ENCODE data around the gene IDI2. TPM values are rescaled to one million over a fixed set of nuclear protein-coding genes. Genes with fewer than 3 reads are reported as not detected.

Gene IDI2
- total and polyA plus RNA-seq, 2 of the 13 experiments (the other 11 are each of a cell fraction or from before 2014, with no cell fraction given), result not detected

GRCh38 chr10:1043532-1043995 is 17.9 kb upstream of the IDI2 start:
- POLR2A ChIA-PET, result no interaction called here
- no peak for FAIRE-seq

GRCh38 chr10:1041514-1041913 is 15.9 kb upstream of the IDI2 start:
- in situ Hi-C loops (cut with HindIII; ENCODE audit: extremely low pct_ligation_motif_present, low pct_unique_long_range_greater_than_20kb) (no loop called here), intact Hi-C loops (cut with micrococcal nuclease; ENCODE audit: unreplicated experiment) (no loop called here)
- no peaks in the 10 kb centered on the region for H3K27me3 ChIP-seq (ENCODE audit: control insufficient read depth in 1 of 2, insufficient read depth in 2 of 2, low read length in 2 of 2)
- TF ChIP-seq PHF8 (CRISPR knock-in tag; IDR thresholded peaks at IDR 0.05) (no peak), ATF7 (IDR thresholded peaks at IDR 0.05) (peak; percentile 79), ATF7 (CRISPR knock-in tag; IDR thresholded peaks at IDR 0.05) (no peak)
- H3K4me3 ChIP-seq (replicated peaks in 1 of 3; ENCODE audit: insufficient read depth in 1 of 3, low read depth in 2 of 3, low read length in 3 of 3), result no peak overlapping the region
- 98% methylated on average over 9 of the region's 9 CpGs for WGBS (ENCODE audit: low lambda C conversion rate)
- DNase-seq (ENCODE audit: low spot score), result no peak
- H3K4me1 ChIP-seq (ENCODE audit: insufficient read depth, low read length), result peaks cover 33% of the 10 kb centered on the region
- no peak for FAIRE-seq
- peaks cover 7 to 30% of the 10 kb centered on the region in 2 experiments for H3K36me3 ChIP-seq (replicated peaks in 1 of 2; ENCODE audit: control insufficient read depth in 1 of 2, insufficient read depth in 2 of 2, low read length in 2 of 2)
- BruUV-seq (replicated peaks), result no TSS peak
- H3K27ac ChIP-seq (ENCODE audit: extremely low read length, insufficient read depth, low read length), result no peak overlapping the region
- H3K9me3 ChIP-seq (ENCODE audit: low read length), result no peaks in the 10 kb centered on the region
- ChIA-PET POLR2A (no interaction called here), CTCF (ENCODE audit: low intra/inter-chr PET ratio, low total read pairs) (interaction anchor here (0.6 kb wide), 1 partner anchor 19 kb away, joined by 3 read pairs; no protein-coding TSS in a partner anchor)
- H2AFZ ChIP-seq (ENCODE audit: low read length), result no peak overlapping the region
- H3K79me2 ChIP-seq (ENCODE audit: insufficient read depth, low read length), result peaks cover 34% of the 10 kb centered on the region
- no peak overlapping the region for H3K4me2 ChIP-seq (ENCODE audit: low read depth, low read length)
- peaks cover 51% of the 10 kb centered on the region for H4K20me1 ChIP-seq (ENCODE audit: insufficient read depth, low read length)
- ATAC-seq, result no peak
- no peak overlapping the region for H3K9ac ChIP-seq (ENCODE audit: insufficient read depth, low read depth, low read length)

More at GRCh38 chr10:1043532-1043995, 17.9 kb upstream of the IDI2 start:
- no peak overlapping the region for H3K4me2 ChIP-seq (ENCODE audit: low read depth, low read length)
- H3K27ac ChIP-seq (ENCODE audit: extremely low read length, insufficient read depth, low read length), result no peak overlapping the region
- peaks cover 33% of the 10 kb centered on the region for H3K4me1 ChIP-seq (ENCODE audit: insufficient read depth, low read length)
- in situ Hi-C loops (cut with HindIII; ENCODE audit: extremely low pct_ligation_motif_present, low pct_unique_long_range_greater_than_20kb) (no loop called here), intact Hi-C loops (cut with micrococcal nuclease; ENCODE audit: unreplicated experiment) (no loop called here)
- peaks cover 58% of the 10 kb centered on the region for H4K20me1 ChIP-seq (ENCODE audit: insufficient read depth, low read length)
- CTCF ChIA-PET (ENCODE audit: low intra/inter-chr PET ratio, low total read pairs), result no interaction called here
- no peaks in the 10 kb centered on the region; a peak in 1 of 5 replicates for H3K27me3 ChIP-seq (ENCODE audit: control insufficient read depth in 1 of 2, insufficient read depth in 2 of 2, low read length in 2 of 2)
- no peaks in the 10 kb centered on the region for H3K9me3 ChIP-seq (ENCODE audit: low read length)
- H3K79me2 ChIP-seq (ENCODE audit: insufficient read depth, low read length), result peaks cover 46% of the 10 kb centered on the region
- no peak; the same call in 2 of the 3 replicates for ATAC-seq
- H3K36me3 ChIP-seq (replicated peaks in 1 of 2; ENCODE audit: control insufficient read depth in 1 of 2, insufficient read depth in 2 of 2, low read length in 2 of 2), result peaks cover 7 to 30% of the 10 kb centered on the region in 2 experiments
- DNase-seq (ENCODE audit: low spot score), result no peak
- no peak overlapping the region for H3K9ac ChIP-seq (ENCODE audit: insufficient read depth, low read depth, low read length)
- H3K4me3 ChIP-seq (replicated peaks in 1 of 3; ENCODE audit: insufficient read depth in 1 of 3, low read depth in 2 of 3, low read length in 3 of 3), result no peak overlapping the region
- TF ChIP-seq SIX4 (CRISPR knock-in tag; IDR thresholded peaks at IDR 0.05) (no peak), LBX2 (CRISPR knock-in tag; IDR thresholded peaks at IDR 0.05; ENCODE audit: borderline replicate concordance) (no peak), MTERF4 (CRISPR knock-in tag; IDR thresholded peaks at IDR 0.05) (no peak)
- WGBS (ENCODE audit: low lambda C conversion rate), result 91% methylated on average over 12 of the region's 12 CpGs
- BruUV-seq (replicated peaks), result no TSS peak
- no peak overlapping the region for H2AFZ ChIP-seq (ENCODE audit: low read length)
